ENCODE results near the gene UNC5A.

GRCh38 chr5:176806137-176806536 lies 4.2 kb upstream of the UNC5A start:
- no peak for TF ChIP-seq CTCF (IDR thresholded peaks at IDR 0.05)
- TF ChIP-seq POLR2A (IDR thresholded peaks at IDR 0.05), result no peak
